ENCODE results near the gene CDKN2B.
"Not testable (repeated sequence)": the region's sequence is repeated elsewhere in the genome, so short reads cannot be mapped to it uniquely, and the experiment has no call there.

The CDKN2B gene

DNA sequence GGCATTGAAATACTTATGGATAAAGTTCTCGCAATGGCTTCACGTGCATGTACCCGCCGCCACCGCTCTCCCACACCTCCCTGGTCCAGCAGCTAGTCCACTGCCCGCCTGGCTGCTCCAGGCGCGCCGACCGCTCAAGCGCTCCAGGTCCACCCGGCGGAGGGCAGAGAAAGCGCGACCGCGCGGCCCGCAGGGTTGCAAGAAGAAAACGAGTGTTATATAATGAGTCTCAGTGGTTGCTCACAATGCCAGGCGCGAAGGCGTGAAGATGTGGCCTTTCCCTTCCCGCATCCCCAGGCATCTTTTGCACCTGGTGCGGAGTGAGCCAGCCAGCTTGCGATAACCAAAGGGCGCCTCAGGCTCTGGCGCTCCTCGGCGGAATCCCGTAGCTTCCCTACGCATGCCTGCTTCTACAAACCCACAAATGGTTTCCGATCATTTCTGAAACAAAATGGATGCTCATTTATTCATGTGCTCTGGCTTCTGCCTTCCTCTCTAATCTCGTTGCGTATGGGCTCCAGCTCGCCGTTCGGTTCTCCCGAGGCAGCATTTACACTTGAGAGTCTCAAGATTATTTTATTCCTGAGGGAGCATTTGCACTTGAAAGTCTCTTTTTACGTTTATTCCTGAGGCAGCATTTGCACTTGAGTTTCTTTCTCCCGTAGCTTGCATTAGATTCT, 40.6 kb downstream of the CDKN2B start:
- no peak for DNase-seq

DNA sequence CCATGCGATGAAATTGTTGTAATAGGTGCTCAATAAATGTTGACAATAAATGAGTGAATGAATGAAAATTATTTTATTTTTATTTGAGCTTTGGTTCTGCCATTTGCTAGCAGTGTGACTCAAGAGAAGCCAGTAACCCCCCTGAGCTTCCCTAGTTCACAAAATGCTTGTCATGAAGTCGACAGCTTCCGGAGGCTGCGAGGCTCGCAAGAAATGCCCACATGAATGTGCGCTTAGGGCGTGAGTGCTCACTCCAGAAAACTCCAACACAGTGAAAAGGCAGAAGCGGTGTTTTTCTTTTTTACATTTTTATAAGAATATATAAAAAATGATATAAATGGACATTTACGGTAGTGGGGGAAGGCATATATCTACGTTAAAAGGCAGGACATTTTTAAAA, 41.4 kb downstream of the CDKN2B start:
- DNase-seq, result no peak

DNA sequence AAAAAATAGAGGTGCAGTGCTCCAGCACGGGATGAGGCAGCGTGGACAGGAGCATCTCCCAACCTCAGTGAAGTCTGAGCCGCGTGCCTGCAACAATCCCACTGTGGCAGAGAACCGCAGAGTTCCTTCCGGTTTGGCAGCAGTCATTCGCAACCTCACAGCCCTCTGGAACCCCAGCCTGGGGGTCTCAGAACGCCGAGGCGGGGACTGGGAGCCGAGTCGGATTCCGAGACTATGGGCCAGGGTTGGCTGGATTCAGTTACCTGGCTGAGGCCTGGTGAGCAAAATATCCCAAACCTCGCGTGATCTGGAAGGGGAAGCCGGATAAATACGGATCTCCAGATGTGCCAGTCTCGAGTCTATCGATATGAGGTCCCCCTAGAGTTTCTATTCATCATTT, 41.9 kb downstream of the CDKN2B start:
- no peak for DNase-seq

GRCh38 chr9:21966140-21966851, 42.8 kb downstream of the CDKN2B start:
- no peak for DNase-seq

GRCh38 chr9:21965401-21965951, 43.6 kb downstream of the CDKN2B start:
- no peak for DNase-seq

GRCh38 chr9:21964925-21965385, 44.1 kb downstream of the CDKN2B start:
- DNase-seq, result no peak

GRCh38 chr9:21961569-21961968, 47.5 kb downstream of the CDKN2B start:
- DNase-seq, result no peak

GRCh38 chr9:21959268-21959667, 49.8 kb downstream of the CDKN2B start:
- DNase-seq, result not testable (repeated sequence)

- DNase-seq, result no peak
Measured at GRCh38 chr9:21958833-21959232, 50.3 kb downstream of the CDKN2B start.
